ENCODE data around the gene GBE1.

GRCh38 chr3:81445712-81446111 lies 315.7 kb downstream of the GBE1 start:
- TF ChIP-seq, protein P1, sequence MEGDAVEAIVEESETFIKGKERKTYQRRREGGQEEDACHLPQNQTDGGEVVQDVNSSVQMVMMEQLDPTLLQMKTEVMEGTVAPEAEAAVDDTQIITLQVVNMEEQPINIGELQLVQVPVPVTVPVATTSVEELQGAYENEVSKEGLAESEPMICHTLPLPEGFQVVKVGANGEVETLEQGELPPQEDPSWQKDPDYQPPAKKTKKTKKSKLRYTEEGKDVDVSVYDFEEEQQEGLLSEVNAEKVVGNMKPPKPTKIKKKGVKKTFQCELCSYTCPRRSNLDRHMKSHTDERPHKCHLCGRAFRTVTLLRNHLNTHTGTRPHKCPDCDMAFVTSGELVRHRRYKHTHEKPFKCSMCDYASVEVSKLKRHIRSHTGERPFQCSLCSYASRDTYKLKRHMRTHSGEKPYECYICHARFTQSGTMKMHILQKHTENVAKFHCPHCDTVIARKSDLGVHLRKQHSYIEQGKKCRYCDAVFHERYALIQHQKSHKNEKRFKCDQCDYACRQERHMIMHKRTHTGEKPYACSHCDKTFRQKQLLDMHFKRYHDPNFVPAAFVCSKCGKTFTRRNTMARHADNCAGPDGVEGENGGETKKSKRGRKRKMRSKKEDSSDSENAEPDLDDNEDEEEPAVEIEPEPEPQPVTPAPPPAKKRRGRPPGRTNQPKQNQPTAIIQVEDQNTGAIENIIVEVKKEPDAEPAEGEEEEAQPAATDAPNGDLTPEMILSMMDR (IDR thresholded peaks at IDR 0.05 in 4 of 5, conservative IDR thresholded peaks at IDR 0.05 in 1 of 5) = no peak
- no peak for TF ChIP-seq POLR2A (IDR thresholded peaks at IDR 0.05)

Data from gastrocnemius medialis (tissue), 4 donors.